DMS153 treated with DMSO at 0.1 percent for 48 hours (cell line): ENCODE measurements around the gene EFCAB6.

Experiments
- DNase-seq: peaks from one replicate; lab custom pipeline; 2025; ENCODE audit not compliant: unreplicated experiment; lab: John Stamatoyannopoulos, UW

Gene EFCAB6

GRCh38 chr22:43831561-43832392 is 19.7 kb upstream of the EFCAB6 start:
- no peak for DNase-seq

- no peak for DNase-seq
Observed at GRCh38 chr22:43830931-43831560, 18.9 kb upstream of the EFCAB6 start.

- DNase-seq, result no peak
Observed at GRCh38 chr22:43829904-43830851, 18.1 kb upstream of the EFCAB6 start.

GRCh38 chr22:43828998-43829782 is 17.1 kb upstream of the EFCAB6 start:
- DNase-seq, result no peak

- DNase-seq, result no peak
Observed at GRCh38 chr22:43828725-43828997, 16.6 kb upstream of the EFCAB6 start.

- DNase-seq, result no peak
Observed at GRCh38 chr22:43827926-43828724, 16.0 kb upstream of the EFCAB6 start.

- DNase-seq, result no peak
Observed at GRCh38 chr22:43827003-43827735, 15.1 kb upstream of the EFCAB6 start.

GRCh38 chr22:43826142-43827002 is 14.3 kb upstream of the EFCAB6 start:
- DNase-seq, result no peak

GRCh38 chr22:43825651-43826050 is 13.5 kb upstream of the EFCAB6 start:
- no peak for DNase-seq

GRCh38 chr22:43824724-43825420 is 12.8 kb upstream of the EFCAB6 start:
- DNase-seq, result no peak

- no peak for DNase-seq
Observed at GRCh38 chr22:43823911-43824665, 12.0 kb upstream of the EFCAB6 start.

GRCh38 chr22:43823353-43823908 is 11.3 kb upstream of the EFCAB6 start:
- DNase-seq, result no peak

GRCh38 chr22:43821606-43822425 is 9.7 kb upstream of the EFCAB6 start:
- no peak for DNase-seq

GRCh38 chr22:43820651-43821305 is 8.7 kb upstream of the EFCAB6 start:
- peak; percentile 16 for DNase-seq

- no peak for DNase-seq
Observed at GRCh38 chr22:43819931-43820640, 8.0 kb upstream of the EFCAB6 start.
